Hematopoietic multipotent progenitor cell (in vitro differentiated cells): ENCODE results near the gene FER. TPM values are rescaled to one million over a fixed set of nuclear protein-coding genes. Genes with fewer than 3 reads are reported as not detected.

Source experiments
- DNase-seq, 3 donors: peaks; one replicate each; pipeline ENCODE4 v3.0.0-alpha.2; 2011 to 2015; ENCODE audit warnings: low read depth in 2 of 3, low spot score in 2 of 3
- total RNA-seq: library from RNA; depleted of rRNA; stranded (reverse); fragments of >200 nt; gene quantifications from one replicate; pipeline ENCODE4 v1.2.3, GENCODE V29; 2012

Gene FER
- total RNA-seq, 1 donor, result 4.3 TPM

DNA sequence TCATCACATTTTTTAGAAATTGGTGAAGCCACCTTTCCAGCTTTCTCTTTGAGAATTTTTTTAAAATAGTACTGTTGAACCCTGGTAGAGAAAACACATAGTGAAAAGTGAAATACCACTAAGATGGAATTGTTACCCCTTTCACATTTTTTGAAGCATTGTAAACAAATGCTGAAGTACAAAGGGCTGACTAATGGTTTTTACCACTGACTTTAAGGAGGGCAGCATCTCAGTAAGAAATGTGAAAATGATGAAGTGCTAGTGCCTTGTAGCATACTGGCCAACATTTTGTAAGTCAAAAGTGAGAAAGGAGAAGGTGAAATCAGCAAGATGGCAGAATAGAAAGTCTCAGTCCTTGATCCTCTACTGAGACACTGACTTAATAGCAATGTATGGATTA lies 341.5 kb downstream of the FER start:
- no peak for DNase-seq

GRCh38 chr5:109099081-109099480 lies 351.4 kb downstream of the FER start:
- DNase-seq, result no peak

- no peak for DNase-seq
These were observed 353.3 kb downstream of the FER start for GRCh38 chr5:109100971-109101370.

DNA sequence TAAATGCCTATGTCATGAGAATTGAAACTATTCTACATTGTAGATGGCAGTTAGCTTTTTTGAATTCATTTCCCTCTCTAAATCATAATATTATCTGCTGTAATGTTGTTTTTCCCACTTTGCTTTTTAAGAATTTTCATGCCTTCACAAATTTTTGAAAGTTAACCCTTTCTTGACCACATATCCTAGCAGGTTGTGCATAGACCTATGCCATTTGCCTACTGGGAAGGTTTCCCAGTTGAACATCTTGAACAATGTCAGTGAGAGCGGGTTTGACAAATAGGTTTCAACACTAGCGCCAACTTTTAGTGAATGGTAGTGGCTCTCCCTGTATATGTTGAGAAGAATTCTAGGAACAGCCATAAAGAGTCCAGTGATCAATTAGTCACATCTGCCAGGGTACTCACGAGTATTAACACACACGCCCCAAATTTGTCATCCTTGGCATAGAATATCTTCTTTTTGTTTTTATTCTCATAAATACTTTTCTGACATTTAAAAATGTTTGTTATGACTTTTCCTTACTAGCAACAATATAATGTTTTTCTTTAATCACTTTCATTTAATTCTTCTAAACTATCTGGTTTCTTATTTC lies 354.5 kb downstream of the FER start:
- DNase-seq, result no peak

- DNase-seq, result no peak
These were observed 358.1 kb downstream of the FER start for GRCh38 chr5:109105631-109106267.

DNA sequence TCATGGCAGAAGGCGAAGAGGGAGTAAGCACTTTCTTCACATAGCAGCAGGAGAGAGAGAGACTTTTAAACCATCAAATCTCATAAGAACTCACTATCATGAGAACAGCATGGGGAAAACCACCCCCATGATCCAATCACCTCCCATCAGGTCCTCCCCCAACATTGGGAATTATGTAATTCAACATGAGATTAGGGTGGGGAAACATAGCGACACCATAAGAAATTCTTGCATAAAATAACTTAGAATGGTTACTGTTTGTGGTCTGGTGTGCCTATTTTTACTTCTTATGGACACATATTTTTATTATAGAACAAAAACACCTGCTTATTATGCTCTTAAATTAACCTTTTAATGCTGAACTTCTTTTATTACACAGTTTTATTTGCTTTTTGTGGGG lies 364.0 kb downstream of the FER start:
- no peak for DNase-seq

GRCh38 chr5:109113608-109114007 lies 365.9 kb downstream of the FER start:
- DNase-seq, result no peak

GRCh38 chr5:109121225-109121624 lies 373.5 kb downstream of the FER start:
- DNase-seq, result no peak

DNA sequence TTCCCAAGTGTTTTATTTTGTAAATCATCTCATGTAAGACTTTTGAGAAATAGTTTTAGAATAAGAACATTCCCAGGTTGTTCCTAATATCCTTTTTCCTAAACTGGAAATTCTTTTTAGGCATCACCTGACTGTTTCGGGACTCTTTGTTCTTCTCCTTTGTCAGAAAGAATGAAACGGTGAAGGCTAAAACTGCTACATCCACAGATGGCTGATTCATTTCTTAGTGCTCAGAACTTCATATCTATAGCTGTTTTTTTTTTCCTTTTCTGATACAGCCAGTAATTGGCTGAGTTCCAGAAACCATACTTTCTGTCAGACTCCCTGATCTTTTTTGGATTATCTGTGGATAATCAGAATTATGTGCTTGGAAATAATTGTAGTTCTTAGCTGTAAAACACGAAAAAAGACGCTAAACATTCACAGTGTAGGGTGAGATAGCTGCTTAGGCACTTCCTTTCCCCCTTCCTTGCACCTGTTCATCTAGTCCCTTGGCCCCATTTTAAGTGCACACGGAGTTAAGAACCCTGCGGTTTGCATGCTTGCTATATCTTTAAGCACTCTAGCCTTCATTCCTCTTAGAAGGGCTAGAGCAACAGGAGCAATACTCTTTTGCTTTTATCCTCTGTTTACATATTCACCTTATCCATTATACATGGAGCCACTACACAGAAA lies 378.2 kb downstream of the FER start:
- DNase-seq, result no peak

- no peak for DNase-seq
These were observed 378.8 kb downstream of the FER start for GRCh38 chr5:109126481-109126880.

DNA sequence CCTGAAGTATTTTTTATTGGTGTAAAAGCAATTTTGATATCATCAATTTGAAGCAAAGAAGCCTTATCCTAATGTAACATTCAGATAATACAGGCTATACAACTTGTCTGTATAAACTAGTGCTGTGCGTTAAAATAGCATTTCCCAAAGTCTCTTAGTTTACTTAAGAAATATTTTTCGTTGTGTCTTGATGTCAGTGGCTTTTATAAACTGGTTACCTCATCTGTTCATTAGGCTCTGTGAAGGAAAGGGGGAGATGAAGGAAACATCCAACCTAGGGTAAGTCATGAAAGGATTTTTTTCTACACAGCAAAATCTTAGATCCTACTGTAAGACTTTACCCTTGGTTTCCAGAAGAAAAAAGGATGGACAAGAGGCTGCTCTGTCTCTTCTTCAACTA lies 389.2 kb downstream of the FER start:
- no peak for DNase-seq

DNA sequence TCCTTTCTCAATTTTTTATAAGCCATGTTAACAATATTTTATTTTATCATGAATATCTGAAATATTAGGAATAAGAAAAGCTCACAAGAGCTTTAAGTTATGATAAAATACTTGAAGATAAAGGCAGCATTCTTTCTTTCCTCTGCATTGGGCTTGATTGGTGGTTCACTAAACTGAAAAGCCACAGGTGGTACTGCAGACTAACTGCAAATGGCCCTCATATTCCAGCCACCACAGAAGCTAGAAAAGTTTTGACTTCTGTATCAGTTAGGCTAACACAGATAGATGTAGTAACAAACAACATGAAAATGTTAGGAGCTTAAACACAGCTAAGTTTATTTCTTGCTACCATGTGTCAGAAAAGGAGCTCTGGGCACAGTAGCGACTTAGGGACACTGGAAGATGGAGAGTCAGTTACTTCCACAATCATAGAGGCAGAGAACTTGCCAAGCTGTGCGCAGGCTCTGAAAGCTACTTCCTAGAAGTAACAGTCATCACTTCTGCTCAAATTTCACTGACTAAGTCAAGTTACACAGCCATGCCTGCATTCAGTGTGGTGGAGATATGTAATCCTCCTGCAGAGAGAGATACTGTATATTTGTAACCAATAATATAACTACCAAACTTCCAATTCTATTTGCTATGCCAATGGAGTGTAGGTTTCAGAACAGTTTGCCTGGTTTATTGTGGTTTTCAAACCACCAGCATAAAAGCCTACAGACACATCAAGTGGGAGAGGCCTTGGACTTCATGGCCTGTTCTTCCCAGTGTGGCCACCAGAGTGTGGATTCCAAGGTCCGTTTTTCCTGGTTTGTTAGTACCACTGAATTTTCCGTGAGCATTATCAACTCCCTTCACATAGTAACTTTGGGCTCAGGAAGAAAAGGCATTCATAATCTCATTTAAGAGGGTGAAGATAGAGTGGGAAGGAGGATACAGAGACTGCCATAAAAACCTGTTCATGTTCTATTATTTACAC lies 393.8 kb downstream of the FER start:
- DNase-seq, result no peak

- DNase-seq, result no peak
These were observed 395.3 kb downstream of the FER start for GRCh38 chr5:109143031-109143430.

DNA sequence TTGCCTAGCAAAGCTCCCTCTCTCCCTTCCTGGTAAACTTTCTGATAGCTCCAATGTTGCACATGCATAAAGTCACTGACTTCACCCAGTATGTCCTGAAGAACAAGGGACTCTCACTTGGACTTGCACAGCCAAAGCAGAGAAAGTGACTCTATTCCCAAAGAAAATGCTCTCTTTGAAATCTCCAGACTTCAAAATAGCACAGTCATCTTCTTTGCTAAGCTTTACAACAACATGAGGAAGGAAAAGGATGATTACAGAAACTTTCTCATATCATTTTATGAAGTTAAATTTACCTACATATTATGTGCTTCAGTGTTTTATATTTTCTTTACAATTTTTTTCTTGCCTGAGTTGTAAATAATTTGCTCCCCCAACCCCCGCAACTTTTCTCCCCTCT lies 397.4 kb downstream of the FER start:
- no peak for DNase-seq

DNA sequence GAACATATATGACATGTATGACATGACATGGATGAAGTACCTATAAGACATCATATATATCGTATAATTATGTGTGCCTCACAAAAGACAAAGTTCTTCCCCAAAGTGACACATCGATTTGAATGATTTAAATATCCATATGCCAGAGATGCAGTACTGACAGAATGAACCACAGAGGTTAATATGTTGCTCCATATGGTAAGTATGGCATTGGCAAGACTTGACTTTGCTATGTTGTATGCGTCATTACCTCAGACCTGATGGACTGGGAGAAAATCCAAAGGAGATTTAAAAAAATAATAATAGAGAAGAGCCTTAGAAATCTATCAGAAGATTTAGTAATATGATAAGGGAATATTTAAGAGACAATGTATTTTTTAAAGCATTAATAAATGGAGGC lies 398.9 kb downstream of the FER start:
- no peak for DNase-seq

GRCh38 chr5:109152565-109152964 lies 404.9 kb downstream of the FER start:
- DNase-seq, result no peak

- DNase-seq, result no peak
These were observed 407.9 kb downstream of the FER start for GRCh38 chr5:109155625-109156024.

DNA sequence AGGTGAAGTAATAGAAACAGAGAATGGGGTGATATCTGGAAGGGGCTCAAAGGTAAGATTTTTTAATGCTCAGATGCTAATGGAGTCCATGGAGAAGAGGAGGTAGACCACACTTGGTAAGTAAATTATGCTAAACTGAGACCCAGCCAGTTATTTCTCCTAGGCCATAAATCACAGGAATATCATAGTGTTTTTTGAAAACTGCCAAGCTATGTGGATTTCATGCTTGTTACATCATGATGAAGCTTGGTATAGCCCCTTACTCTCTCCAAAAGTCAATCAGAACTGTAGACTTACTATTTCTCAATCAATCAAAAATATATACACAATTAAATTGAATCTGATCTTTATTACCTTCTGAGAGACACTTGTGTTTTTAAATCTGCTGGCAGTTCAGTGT lies 409.2 kb downstream of the FER start:
- no peak for DNase-seq

- DNase-seq, result no peak
These were observed 412.8 kb downstream of the FER start for GRCh38 chr5:109160468-109160867.

- DNase-seq, result no peak
These were observed 414.4 kb downstream of the FER start for GRCh38 chr5:109161914-109162683.
